Measurements from ENCODE around the gene IMP3.
A peak's percentile ranks its signal among the peaks of the same experiment; 100 is the strongest.
"Not testable (repeated sequence)": the region's sequence is repeated elsewhere in the genome, so short reads cannot be mapped to it uniquely, and the experiment has no call there.

IMP3 gene

DNA sequence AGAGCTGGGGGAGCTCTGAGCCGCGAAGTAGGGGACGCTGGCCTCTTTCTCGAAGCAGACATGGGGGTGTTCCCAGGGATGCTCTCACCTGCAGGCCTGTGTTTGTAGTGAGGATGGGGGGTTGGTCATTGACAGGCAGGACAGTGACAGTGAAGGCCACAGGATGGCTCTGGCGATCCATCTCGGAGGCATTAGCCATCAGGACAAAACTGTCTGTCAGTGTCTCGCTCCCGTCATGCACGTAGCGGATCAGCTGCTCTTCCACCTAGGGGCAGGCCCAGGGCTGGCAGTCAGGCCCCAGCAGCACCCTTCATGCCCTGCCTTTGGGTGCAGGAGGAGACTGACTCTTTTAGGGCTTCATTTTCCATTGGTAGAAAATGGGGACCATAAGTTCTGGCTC is 44.6 kb upstream of the IMP3 start:
- no peaks in the 10 kb centered on the region for H3K9me3 ChIP-seq (ENCODE audit: insufficient read depth, low read length)
- no peaks in the 10 kb centered on the region for H3K27me3 ChIP-seq (ENCODE audit: insufficient read depth, insufficient read length)
- no peak overlapping the region for H3K4me3 ChIP-seq (ENCODE audit: insufficient read length, low read depth)
- H3K36me3 ChIP-seq (ENCODE audit: insufficient read depth, insufficient read length, low read length) = peaks cover 52% of the 10 kb centered on the region
- DNase-seq (ENCODE audit: low read depth, low spot score) = no peak
- no peak overlapping the region for H3K9ac ChIP-seq (ENCODE audit: insufficient read length, low read depth)
- H3K4me1 ChIP-seq (ENCODE audit: insufficient read depth, insufficient read length) = peaks cover 5% of the 10 kb centered on the region
- TF ChIP-seq ZNF274 (IDR thresholded peaks at IDR 0.05; ENCODE audit: low read depth, low read length) (no peak), SUZ12 (IDR thresholded peaks at IDR 0.05; ENCODE audit: extremely low read depth, insufficient read depth, insufficient read length) (no peak), YY1 (IDR thresholded peaks at IDR 0.05; ENCODE audit: insufficient read depth, insufficient read length) (no peak)

DNA sequence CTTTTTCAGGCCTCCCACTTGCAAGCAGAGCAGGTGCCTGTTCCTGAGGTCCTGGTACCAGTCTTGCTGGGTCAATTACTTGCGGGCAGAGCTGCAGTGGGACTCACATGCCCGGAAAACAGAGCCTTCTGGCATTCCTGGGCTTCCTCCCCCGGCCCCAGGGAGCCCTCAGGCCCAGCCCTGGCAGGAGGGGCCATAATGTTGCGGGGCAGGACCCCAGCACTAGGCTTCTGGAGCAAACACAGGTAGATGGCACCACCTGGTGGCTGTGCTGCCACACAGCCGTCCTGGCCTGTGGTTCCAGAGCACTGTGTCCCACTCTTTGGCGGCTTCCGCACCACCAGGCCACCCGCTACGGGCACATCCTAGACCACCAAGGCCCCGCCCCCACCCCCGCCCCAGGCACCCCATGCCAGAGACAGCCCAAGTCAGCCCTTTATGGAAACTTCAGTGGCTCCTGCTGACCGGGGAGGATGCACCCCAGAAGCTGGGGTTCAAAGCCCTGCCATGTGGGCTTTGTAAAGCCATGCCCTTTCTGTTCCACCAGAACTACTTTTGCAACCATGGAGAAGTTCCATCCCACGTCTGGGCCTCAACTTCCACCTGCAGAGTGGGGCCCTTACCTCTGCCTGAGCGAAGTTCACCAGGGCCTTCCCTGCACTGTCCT is 43.8 kb upstream of the IMP3 start:
- H3K36me3 ChIP-seq (ENCODE audit: insufficient read depth, insufficient read length, low read length) = peaks cover 50% of the 10 kb centered on the region
- not testable (repeated sequence) for H3K4me1 ChIP-seq (ENCODE audit: insufficient read depth, insufficient read length); H3K9me3 ChIP-seq (ENCODE audit: insufficient read depth, low read length); H3K4me3 ChIP-seq (ENCODE audit: insufficient read length, low read depth); H3K27me3 ChIP-seq (ENCODE audit: insufficient read depth, insufficient read length)
- DNase-seq (ENCODE audit: low read depth, low spot score) = peak; percentile 68
- peak overlapping the region; percentile 33 for H3K9ac ChIP-seq (ENCODE audit: insufficient read length, low read depth)

DNA sequence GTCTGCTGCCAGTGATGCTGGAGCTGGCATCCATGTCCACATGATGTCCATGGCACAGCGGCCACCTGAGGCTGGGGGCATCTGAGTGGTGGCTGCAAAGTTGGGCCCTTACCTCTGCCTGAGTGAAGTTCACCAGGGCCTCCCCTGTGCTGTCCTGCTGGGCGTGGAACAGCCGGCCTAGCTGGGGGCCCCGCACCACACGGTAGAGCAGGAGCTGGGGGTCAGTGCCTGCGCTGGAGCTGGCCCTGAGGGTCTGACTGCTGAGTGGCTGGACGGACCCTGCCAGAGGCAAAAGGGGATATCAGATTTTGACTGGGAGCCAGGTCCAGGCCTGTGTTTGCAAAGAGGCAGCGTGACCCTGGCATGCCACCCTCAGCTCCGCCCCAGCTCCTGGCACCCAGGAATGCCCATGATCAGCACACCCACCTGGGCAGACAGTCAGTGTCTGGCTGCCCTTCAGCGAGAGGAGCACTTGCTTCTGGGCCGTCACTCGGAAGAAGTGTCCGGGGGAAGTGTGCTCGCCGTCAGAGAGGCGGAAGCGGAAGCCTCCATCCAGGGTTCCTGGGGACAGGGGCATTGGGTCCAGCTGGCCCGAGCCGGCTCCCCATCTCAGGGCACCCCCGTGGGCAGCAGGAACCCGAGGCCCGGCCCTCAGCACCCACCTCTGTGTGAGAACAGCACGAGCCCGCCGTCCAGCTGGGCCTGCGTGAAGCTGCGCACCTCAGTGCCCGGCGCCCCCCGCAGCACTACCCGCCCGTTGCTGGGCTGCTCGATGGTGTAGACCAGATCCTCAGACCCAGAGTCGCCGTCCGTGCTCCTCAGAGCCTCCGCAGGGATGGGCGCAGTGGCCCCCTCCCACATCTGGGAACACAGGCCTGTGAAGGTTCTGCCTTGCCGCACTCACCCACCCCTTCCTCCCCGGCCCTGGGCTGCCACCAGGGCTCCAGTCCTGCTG is 42.4 kb upstream of the IMP3 start:
- DNase-seq (ENCODE audit: low read depth, low spot score) = no peak
- Histone ChIP-seq H3K4me1 (ENCODE audit: insufficient read depth, insufficient read length) (peaks cover 5% of the 10 kb centered on the region), H3K4me3 (ENCODE audit: insufficient read length, low read depth) (no peak overlapping the region), H3K9me3 (ENCODE audit: insufficient read depth, low read length) (no peaks in the 10 kb centered on the region), H3K36me3 (ENCODE audit: insufficient read depth, insufficient read length, low read length) (peaks cover 45% of the 10 kb centered on the region), H3K27me3 (ENCODE audit: insufficient read depth, insufficient read length) (no peaks in the 10 kb centered on the region), H3K9ac (ENCODE audit: insufficient read length, low read depth) (peak overlapping the region; percentile 1)
- TF ChIP-seq SUZ12 (IDR thresholded peaks at IDR 0.05; ENCODE audit: extremely low read depth, insufficient read depth, insufficient read length) (no peak), YY1 (IDR thresholded peaks at IDR 0.05; ENCODE audit: insufficient read depth, insufficient read length) (no peak), ZNF274 (IDR thresholded peaks at IDR 0.05; ENCODE audit: low read depth, low read length) (no peak)

DNA sequence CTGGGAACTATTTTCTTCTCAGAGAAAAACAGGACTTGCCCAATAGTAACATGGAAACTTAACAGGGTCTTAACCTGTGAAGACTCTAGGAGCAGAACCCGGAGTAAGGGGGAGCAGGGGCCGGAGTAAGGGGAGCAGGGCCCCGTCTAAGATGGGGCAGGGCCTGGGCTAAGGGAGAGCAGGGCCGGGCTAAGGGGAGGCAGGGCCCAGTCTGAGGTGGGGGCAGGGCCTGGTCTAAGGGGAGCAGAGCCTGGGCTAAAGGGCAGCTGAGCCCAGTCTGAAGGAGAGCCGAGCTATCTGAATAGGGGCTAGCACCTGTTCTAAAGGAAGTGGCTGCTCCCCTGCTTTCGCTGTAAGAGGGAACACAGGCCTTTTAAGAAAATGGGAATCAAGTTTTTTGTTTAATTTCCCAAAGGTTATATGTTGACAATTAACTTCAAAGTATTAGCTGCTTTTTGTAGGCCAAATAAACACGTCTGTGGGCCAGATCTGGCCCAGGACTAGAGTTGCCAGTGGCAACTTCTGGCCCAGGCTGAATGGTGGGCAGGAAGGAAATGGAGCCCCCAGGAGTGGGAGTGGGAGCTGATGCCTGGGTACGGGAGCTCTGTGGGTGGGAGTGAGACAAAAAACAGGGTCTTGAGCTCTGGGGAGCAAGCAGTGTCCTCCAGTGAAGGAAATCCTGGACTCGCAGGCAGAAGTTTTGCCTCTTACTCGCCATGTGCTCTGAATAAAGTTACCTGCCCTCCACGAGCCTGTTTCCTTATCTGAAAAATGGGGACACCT is 40.2 kb upstream of the IMP3 start:
- TF ChIP-seq ZNF274 (IDR thresholded peaks at IDR 0.05; ENCODE audit: low read depth, low read length) (no peak), SUZ12 (IDR thresholded peaks at IDR 0.05; ENCODE audit: extremely low read depth, insufficient read depth, insufficient read length) (no peak), YY1 (IDR thresholded peaks at IDR 0.05; ENCODE audit: insufficient read depth, insufficient read length) (no peak)
- peaks cover 10% of the 10 kb centered on the region for H3K4me1 ChIP-seq (ENCODE audit: insufficient read depth, insufficient read length)
- DNase-seq (ENCODE audit: low read depth, low spot score) = no peak
- no peaks in the 10 kb centered on the region for H3K9me3 ChIP-seq (ENCODE audit: insufficient read depth, low read length)
- H3K4me3 ChIP-seq (ENCODE audit: insufficient read length, low read depth) = no peak overlapping the region
- peak overlapping the region; percentile 36 for H3K9ac ChIP-seq (ENCODE audit: insufficient read length, low read depth)
- no peaks in the 10 kb centered on the region for H3K27me3 ChIP-seq (ENCODE audit: insufficient read depth, insufficient read length)
- peaks cover 60% of the 10 kb centered on the region for H3K36me3 ChIP-seq (ENCODE audit: insufficient read depth, insufficient read length, low read length)

DNA sequence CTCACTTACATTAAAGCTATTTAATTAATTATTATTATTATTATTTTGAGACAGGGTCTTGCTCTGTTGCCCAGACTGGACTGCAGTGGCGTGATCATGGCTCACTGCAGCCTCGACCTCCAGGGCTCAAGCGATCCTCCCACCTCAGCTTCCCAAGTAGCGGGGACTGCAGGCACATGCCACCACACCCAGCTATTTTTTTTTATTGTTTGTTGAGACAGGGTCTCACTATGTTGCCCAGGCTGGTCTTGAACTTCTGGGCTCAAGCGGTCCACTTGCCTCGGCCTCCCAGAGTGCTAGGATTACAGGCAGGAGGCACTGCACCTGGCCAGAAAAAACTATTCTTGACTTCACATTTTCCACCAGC is 38.3 kb upstream of the IMP3 start:
- not testable (repeated sequence) for H3K9me3 ChIP-seq (ENCODE audit: insufficient read depth, low read length); H3K9ac ChIP-seq (ENCODE audit: insufficient read length, low read depth); H3K27me3 ChIP-seq (ENCODE audit: insufficient read depth, insufficient read length); DNase-seq (ENCODE audit: low read depth, low spot score); H3K4me3 ChIP-seq (ENCODE audit: insufficient read length, low read depth)
- Histone ChIP-seq H3K4me1 (ENCODE audit: insufficient read depth, insufficient read length) (peaks cover 22% of the 10 kb centered on the region), H3K36me3 (ENCODE audit: insufficient read depth, insufficient read length, low read length) (peaks cover 49% of the 10 kb centered on the region)

DNA sequence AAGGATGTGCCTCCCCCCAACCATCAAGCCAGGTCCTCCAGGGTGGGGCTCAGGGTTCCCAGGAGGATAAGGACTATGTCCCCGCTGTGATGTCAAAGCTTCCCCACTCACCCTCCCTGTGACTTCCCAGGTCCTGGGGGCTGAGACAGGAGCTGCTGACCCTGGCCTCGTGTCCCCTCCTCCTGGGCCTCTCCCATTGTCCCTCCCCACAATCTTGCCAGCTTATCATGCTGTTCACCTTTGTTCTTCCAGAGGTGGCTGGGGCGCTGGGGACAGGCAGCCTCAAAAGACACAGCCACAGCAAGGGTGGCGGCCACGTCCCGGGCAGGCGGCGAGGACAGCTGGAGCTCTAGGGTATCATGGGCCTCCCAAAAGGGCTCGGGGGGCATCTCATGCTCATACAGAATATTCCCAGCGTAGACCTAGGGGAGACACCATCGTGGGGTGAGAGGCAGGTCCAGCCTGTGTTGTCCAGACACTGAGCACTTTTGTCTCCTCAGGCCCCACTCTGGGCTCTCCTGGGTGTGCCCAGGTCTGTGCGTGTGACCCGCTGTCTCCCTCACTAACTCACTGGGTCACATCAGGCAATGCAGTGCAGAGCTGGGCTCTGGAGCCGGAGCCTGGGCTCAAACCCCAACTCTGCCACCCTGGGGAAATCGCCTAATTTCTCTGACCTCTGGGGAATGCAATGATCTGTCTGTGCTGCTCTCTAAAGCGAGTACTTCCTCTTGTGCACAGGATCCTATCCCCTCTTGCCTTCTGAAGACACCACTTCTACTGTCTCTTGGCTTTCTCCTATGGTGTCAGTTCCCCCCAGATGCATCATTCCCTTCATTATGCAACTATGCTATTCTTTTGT is 37.7 kb upstream of the IMP3 start:
- TF ChIP-seq SUZ12 (IDR thresholded peaks at IDR 0.05; ENCODE audit: extremely low read depth, insufficient read depth, insufficient read length) (no peak), YY1 (IDR thresholded peaks at IDR 0.05; ENCODE audit: insufficient read depth, insufficient read length) (no peak), ZNF274 (IDR thresholded peaks at IDR 0.05; ENCODE audit: low read depth, low read length) (no peak)
- peaks cover 26% of the 10 kb centered on the region for H3K4me1 ChIP-seq (ENCODE audit: insufficient read depth, insufficient read length)
- H3K27me3 ChIP-seq (ENCODE audit: insufficient read depth, insufficient read length) = no peaks in the 10 kb centered on the region
- no peaks in the 10 kb centered on the region for H3K9me3 ChIP-seq (ENCODE audit: insufficient read depth, low read length)
- H3K36me3 ChIP-seq (ENCODE audit: insufficient read depth, insufficient read length, low read length) = peaks cover 49% of the 10 kb centered on the region
- DNase-seq (ENCODE audit: low read depth, low spot score) = no peak
- H3K9ac ChIP-seq (ENCODE audit: insufficient read length, low read depth) = no peak overlapping the region
- H3K4me3 ChIP-seq (ENCODE audit: insufficient read length, low read depth) = no peak overlapping the region

Measured in NT2/D1 (cell line).